Liver (tissue), 4 donors: ENCODE data around the gene ZNF415. TPM values are rescaled to one million over a fixed set of nuclear protein-coding genes. Genes with fewer than 3 reads are reported as not detected.

Experiments used
- polyA plus RNA-seq, 2 donors: library from polyadenylated mRNA; stranded (reverse) in 1 of 2; unstranded in 1 of 2; fragments of 200-250 nt in 1 of 2; fragments of >200 nt in 1 of 2; fragmentation: Nextera tagmentation in 1 of 2; extraction: Ambion mirVana in 1 of 2; gene quantifications; one replicate each; pipeline versions ENCODE4 v1.2.1 to v1.2.3, GENCODE V29; 2013 to 2015
- total RNA-seq, 2 donors: library from RNA; depleted of rRNA; stranded (reverse); fragments of >200 nt; gene quantifications; one replicate each; pipeline ENCODE4 v1.2.3, GENCODE V29; 2014
- donor health status: healthy.
- donor health status: healthy.
- donor health status: healthy.

The ZNF415 gene
- total and polyA plus RNA-seq, 4 donors: 0.65 to 2.4 (median 1.2) TPM

Other genes with a start within 250 kb of the ZNF415 start
- gene ZNF320, start 235.3 kb downstream of the ZNF415 start, total RNA-seq: 1 to 10 TPM; 2.0 to 4.6 TPM
- gene ZNF320, start 235.3 kb downstream of the ZNF415 start, polyA plus RNA-seq: 1 to 10 TPM in 1 of 2 donors, under 1 TPM in 1; 0.65 to 1.6 TPM
- 1 to 10 TPM; 1.2 to 9.0 TPM for gene ZNF888, start 209.5 kb downstream of the ZNF415 start, total RNA-seq
- gene ZNF888, start 209.5 kb downstream of the ZNF415 start, polyA plus RNA-seq: under 1 TPM; 0.11 to 0.25 TPM
- gene ZNF816, start 170.0 kb downstream of the ZNF415 start, total RNA-seq: 1 to 10 TPM; 2.1 to 6.5 TPM
- gene ZNF816, start 170.0 kb downstream of the ZNF415 start, polyA plus RNA-seq: 1 to 10 TPM in 1 of 2 donors, under 1 TPM in 1; 0.93 to 1.3 TPM
- not detected for gene ERVV-1, start 119.0 kb downstream of the ZNF415 start, total RNA-seq
- not detected for gene ERVV-1, start 119.0 kb downstream of the ZNF415 start, polyA plus RNA-seq
- not detected for gene ERVV-2, start 88.2 kb downstream of the ZNF415 start, total RNA-seq
- not detected for gene ERVV-2, start 88.2 kb downstream of the ZNF415 start, polyA plus RNA-seq
- 10 to 100 TPM in 1 of 2 donors, 1 to 10 TPM in 1; 9.2 to 30.1 TPM for gene ZNF160, start 29.5 kb downstream of the ZNF415 start, total RNA-seq
- gene ZNF160, start 29.5 kb downstream of the ZNF415 start, polyA plus RNA-seq: 1 to 10 TPM; 6.3 to 6.7 TPM
- gene ZNF347, start 26.1 kb upstream of the ZNF415 start, total RNA-seq: 1 to 10 TPM; 2.9 to 4.8 TPM
- gene ZNF347, start 26.1 kb upstream of the ZNF415 start, polyA plus RNA-seq: under 1 TPM; 0.55 to 0.83 TPM
- gene ZNF665, start 60.4 kb upstream of the ZNF415 start, total RNA-seq: 1 to 10 TPM in 1 of 2 donors, under 1 TPM in 1; 0.50 to 1.0 TPM
- under 1 TPM; 0.09 to 0.29 TPM for gene ZNF665, start 60.4 kb upstream of the ZNF415 start, polyA plus RNA-seq
- 1 to 10 TPM; 1.8 to 6.8 TPM for gene ZNF677, start 122.0 kb upstream of the ZNF415 start, total RNA-seq
- 1 to 10 TPM; 1.0 to 1.1 TPM for gene ZNF677, start 122.0 kb upstream of the ZNF415 start, polyA plus RNA-seq
- gene VN1R2, start 125.4 kb upstream of the ZNF415 start, total RNA-seq: not detected
- not detected for gene VN1R2, start 125.4 kb upstream of the ZNF415 start, polyA plus RNA-seq
- gene VN1R4, start 134.8 kb upstream of the ZNF415 start, total RNA-seq: not detected
- not detected for gene VN1R4, start 134.8 kb upstream of the ZNF415 start, polyA plus RNA-seq
- 1 to 10 TPM; 2.3 to 5.8 TPM for gene ZNF845, start 200.8 kb upstream of the ZNF415 start, total RNA-seq
- under 1 TPM; 0.68 to 0.74 TPM for gene ZNF845, start 200.8 kb upstream of the ZNF415 start, polyA plus RNA-seq
- 1 to 10 TPM; 1.7 to 5.2 TPM for gene ZNF525, start 232.8 kb upstream of the ZNF415 start, total RNA-seq
- 1 to 10 TPM; 1.1 to 1.2 TPM for gene ZNF525, start 232.8 kb upstream of the ZNF415 start, polyA plus RNA-seq